Nephron (organoid): ENCODE results near the gene PPP4C.

Source experiments
- H3K27ac Mint-ChIP-seq, 3 experiments: 2 replicates each; pipeline ENCODE4 v1.8.0; 2020; ENCODE audit warnings: mixed read lengths in 3 of 3, mild to moderate bottlenecking in 2 of 3, moderate library complexity in 1 of 3
- H3K27me3 Mint-ChIP-seq: 2 replicates; pipeline ENCODE4 v1.8.0; 2021; ENCODE audit warnings: low read depth, mild to moderate bottlenecking, moderate library complexity, mixed read lengths
- H3K36me3 Mint-ChIP-seq: 2 replicates; pipeline ENCODE4 v1.8.0; 2020; ENCODE audit warnings: low read depth, mixed read lengths
- H3K4me1 Mint-ChIP-seq: 2 replicates; pipeline ENCODE4 v1.8.0; 2020; ENCODE audit warnings: mixed read lengths
- H3K4me3 Mint-ChIP-seq, 3 experiments: 2 replicates each; pipeline ENCODE4 v1.8.0; 2020; ENCODE audit warnings: mild to moderate bottlenecking in 3 of 3, mixed read lengths in 3 of 3, moderate library complexity in 2 of 3
- H3K9me3 Mint-ChIP-seq: 2 replicates; pipeline ENCODE4 v1.8.0; 2020; ENCODE audit warnings: mixed read lengths
- TF ChIP-seq, protein P1 (sequence below), 3 experiments: fragments of 200-600 bp; sonication (generic); IDR thresholded peaks; one replicate each; pipeline ENCODE4 v1.5.0; 2021; ENCODE audit warnings: antibody characterized with exemption in 3 of 3; ENCODE audit not compliant: unreplicated experiment in 3 of 3

Gene PPP4C

DNA sequence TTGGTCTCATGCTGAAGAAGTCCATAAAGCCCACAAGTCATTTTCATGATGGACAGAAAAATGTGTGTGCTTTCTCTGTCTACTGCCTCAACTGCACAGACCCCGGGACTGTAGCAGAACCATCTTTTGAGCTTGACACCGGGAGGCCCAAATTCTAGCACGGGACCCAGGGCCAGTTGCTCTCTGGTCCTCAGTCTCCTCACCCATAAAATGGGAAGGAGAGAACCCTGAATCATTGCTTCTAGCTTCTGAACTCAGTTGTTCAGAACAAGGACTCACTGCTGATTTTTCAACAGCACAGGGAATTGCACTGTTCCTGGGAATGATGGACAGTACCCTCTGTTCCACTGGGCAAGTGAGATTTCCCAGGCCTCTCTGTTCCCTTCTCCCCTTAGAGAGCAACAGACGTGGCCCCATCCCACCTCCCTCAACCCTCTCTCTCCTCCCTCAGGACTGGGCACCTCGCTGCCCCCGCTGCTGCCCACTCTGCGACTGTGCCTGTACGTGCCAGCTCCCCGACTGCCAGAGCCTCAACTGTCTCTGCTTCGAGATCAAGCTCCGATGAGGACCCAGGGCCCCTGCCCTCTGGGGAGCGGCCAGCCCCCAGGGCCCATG, 12.4 kb upstream of the PPP4C start:
- TF ChIP-seq, protein P1, sequence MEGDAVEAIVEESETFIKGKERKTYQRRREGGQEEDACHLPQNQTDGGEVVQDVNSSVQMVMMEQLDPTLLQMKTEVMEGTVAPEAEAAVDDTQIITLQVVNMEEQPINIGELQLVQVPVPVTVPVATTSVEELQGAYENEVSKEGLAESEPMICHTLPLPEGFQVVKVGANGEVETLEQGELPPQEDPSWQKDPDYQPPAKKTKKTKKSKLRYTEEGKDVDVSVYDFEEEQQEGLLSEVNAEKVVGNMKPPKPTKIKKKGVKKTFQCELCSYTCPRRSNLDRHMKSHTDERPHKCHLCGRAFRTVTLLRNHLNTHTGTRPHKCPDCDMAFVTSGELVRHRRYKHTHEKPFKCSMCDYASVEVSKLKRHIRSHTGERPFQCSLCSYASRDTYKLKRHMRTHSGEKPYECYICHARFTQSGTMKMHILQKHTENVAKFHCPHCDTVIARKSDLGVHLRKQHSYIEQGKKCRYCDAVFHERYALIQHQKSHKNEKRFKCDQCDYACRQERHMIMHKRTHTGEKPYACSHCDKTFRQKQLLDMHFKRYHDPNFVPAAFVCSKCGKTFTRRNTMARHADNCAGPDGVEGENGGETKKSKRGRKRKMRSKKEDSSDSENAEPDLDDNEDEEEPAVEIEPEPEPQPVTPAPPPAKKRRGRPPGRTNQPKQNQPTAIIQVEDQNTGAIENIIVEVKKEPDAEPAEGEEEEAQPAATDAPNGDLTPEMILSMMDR (IDR thresholded peaks at IDR 0.05; ENCODE audit: unreplicated experiment in 3 of 3), result no peak
- Mint-ChIP-seq H3K4me3 (peak overlapping the region; percentile 96 to 97 (median 97)), H3K9me3 (no peaks in the 10 kb centered on the region), H3K36me3 (peaks cover 18% of the 10 kb centered on the region), H3K27me3 (no peaks in the 10 kb centered on the region), H3K4me1 (peaks cover 38% of the 10 kb centered on the region), H3K27ac (peak overlapping the region; percentile 98 to 100 (median 99))

DNA sequence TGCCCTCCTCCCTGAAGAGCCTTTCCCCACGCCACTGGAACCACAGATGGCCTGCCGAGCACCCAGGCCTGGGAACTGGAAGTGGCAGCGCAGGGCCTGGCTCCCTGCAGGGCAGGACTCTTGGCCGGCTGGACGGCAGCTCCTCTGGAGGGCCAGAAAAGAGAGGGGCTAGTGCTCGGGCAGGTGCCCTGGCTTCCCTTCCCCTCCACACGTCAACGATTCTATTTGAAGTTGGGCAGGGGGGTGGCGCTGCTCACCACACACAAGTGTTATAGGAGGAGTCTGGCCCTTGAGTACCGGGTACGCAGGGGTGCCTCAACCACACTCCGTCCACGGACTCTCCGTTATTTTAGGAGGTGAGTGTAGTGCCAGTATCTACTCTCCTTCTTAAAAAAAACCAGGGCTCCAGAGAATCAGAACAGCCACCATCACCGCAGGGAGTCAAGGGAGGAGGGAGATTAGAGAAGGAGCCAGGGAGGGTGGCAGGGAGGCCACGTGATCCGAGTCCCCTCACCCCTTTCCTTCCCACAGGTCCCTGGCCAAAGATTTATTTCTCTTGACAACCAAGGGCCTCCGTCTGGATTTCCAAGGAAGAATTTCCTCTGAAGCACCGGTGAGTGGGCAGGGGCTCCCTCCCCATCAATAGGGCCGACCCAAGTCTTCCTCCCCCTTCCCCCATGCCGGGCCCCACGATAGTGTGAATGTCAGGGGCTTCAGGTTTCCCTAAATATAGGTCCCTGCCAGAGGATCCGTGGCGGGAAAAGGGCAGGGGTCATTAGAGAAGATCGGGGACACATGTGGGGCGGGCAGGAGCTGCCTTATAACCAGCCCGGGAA, 11.7 kb upstream of the PPP4C start:
- TF ChIP-seq, protein P1 (IDR thresholded peaks at IDR 0.05; ENCODE audit: unreplicated experiment in 3 of 3), result no peak
- Mint-ChIP-seq H3K36me3 (peaks cover 21% of the 10 kb centered on the region), H3K9me3 (no peaks in the 10 kb centered on the region), H3K4me1 (peaks cover 41% of the 10 kb centered on the region), H3K27me3 (no peaks in the 10 kb centered on the region), H3K27ac (peak overlapping the region; percentile 98 to 100 (median 99)), H3K4me3 (peak overlapping the region; percentile 96 to 97 (median 97))

DNA sequence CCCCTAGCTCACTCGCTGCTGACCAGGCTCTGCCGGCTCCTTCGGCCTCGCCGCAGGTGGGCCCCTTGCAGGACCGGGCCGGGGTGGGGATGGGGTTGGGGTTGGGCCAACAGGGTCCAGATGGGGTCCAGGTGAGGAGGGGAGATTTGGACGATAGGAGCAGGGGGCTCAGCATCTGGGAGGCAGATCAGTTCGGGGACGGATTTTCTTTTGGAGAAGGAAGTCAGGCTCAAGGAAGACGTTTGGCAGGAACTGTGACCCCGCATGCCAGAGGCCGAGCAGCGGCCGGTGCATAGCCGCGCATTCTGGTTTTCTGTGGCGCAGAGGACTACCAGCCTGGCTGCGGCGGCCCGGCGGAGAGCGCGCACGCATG, 11.1 kb upstream of the PPP4C start:
- H3K36me3 Mint-ChIP-seq, result peaks cover 27% of the 10 kb centered on the region
- TF ChIP-seq, protein P1 (IDR thresholded peaks at IDR 0.05; ENCODE audit: unreplicated experiment in 3 of 3), result no peak

DNA sequence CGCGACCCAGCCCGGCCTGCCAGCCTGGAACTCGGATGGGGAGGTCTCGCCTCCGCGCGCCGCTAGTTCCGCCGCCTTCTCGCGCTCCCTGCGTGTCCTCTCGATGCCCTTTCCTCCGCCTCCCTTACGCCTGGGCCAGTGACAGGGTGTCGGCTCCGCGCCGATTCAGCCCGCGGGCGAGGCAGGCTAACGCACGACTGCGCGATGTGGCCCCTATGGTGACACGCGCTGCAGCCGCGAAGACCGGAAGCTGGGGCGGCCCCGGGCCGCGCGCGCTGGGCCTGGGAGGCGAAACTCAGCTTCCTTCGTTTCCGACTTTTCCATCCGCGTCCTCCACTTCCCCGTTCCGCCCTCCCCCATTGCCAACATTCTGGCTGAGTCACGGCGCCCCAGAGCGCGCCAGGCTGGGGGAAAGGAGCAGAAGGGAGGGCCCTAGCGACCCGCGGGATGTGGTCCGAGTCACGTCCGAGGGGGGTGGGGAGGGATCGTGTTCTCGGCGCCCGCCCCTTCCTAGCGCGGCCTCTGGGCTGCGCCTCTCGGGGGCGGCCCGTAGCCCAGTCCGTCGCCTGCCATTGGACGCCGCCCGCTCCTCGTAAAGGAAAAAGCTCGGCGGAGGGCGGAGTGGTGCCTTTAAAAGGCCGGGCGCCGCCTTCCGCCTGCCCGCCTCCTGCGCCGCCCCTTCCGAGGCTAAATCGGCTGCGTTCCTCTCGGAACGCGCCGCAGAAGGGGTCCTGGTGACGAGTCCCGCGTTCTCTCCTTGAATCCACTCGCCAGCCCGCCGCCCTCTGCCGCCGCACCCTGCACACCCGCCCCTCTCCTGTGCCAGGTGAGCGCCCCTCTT, 10.5 kb upstream of the PPP4C start, which contains the start of gene ALDOA:
ALDOA (plus strand) TSS at position 659 of the 841 bp plus-strand sequence. CDS start 1,138 bp downstream, outside the sequence.
- TF ChIP-seq, protein P1 (IDR thresholded peaks at IDR 0.05; ENCODE audit: unreplicated experiment in 3 of 3), result no peak
- Mint-ChIP-seq H3K9me3 (no peaks in the 10 kb centered on the region), H3K36me3 (peaks cover 33% of the 10 kb centered on the region), H3K4me3 (peak within 1 kb of the TSS; percentile 96 to 97 (median 97)), H3K4me1 (peaks cover 52% of the 10 kb centered on the region), H3K27me3 (no peaks in the 10 kb centered on the region), H3K27ac (peak within 1 kb of the TSS; percentile 98 to 100 (median 99))

More for the DNA sequence above, 11.1 kb upstream of the PPP4C start:
- H3K4me1 Mint-ChIP-seq, result peaks cover 47% of the 10 kb centered on the region
- H3K27me3 Mint-ChIP-seq, result no peaks in the 10 kb centered on the region
- H3K9me3 Mint-ChIP-seq, result no peaks in the 10 kb centered on the region
- H3K27ac Mint-ChIP-seq, result peak overlapping the region; percentile 98 to 100 (median 99)
- H3K4me3 Mint-ChIP-seq, result peak overlapping the region; percentile 96 to 97 (median 97)

DNA sequence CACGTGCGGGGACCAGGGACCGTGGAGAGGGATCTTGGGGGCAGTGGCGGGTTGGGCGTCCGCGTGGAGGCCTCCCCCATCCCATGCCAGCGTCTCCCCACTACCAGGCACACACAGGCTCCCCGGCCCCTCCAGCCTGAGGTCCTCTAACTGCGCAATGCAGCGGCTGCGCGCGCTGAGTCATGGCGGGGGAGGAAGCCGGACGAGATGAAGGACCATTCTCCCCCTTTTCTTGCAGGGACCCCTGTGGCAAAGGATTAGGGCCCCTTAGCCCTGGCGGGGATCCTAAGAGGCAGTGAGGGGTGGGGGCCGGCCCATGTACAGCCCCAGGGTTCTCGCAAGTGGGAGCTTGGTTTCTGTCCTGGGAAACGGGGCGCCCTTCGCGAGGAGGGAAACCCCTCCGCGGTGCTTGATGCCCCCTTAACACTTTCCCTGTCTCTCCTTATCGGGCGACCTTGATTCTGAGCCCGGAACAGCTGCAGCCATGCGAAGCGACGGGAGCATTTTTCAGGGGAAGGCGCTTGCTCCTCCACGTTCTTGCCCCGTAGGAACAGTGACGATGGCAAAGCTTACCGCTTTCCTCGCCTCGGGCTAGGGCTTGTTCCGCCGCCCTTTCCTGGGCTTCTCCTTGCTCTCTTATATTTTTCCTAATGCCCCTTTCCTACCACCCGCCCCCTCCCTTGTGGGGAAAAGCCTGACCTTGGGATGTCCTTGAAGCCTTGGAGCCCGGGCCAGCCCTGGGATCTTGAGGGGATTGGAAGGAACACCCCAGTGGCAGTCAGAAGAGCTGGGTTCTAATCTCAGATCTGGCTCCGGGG, 9.6 kb upstream of the PPP4C start:
- H3K27ac Mint-ChIP-seq, result peak overlapping the region; percentile 98 to 100 (median 99)
- TF ChIP-seq, protein P1 (IDR thresholded peaks at IDR 0.05; ENCODE audit: unreplicated experiment in 3 of 3), result no peak
- peaks cover 39% of the 10 kb centered on the region for H3K36me3 Mint-ChIP-seq
- H3K4me1 Mint-ChIP-seq, result peaks cover 46% of the 10 kb centered on the region
- peak overlapping the region; percentile 96 to 97 (median 97) for H3K4me3 Mint-ChIP-seq
- H3K27me3 Mint-ChIP-seq, result no peaks in the 10 kb centered on the region
- no peaks in the 10 kb centered on the region for H3K9me3 Mint-ChIP-seq
